NOMO-1 treated with dmso at 0.1 percent for 144 hours (cell line): ENCODE data around the gene SPTBN2.
A peak's percentile ranks its signal among the peaks of the same experiment; 100 is the strongest.

Experiments used
- DNase-seq: peaks from one replicate; lab custom pipeline; 2025; ENCODE audit not compliant: unreplicated experiment; lab: John Stamatoyannopoulos, UW

Gene SPTBN2

DNA sequence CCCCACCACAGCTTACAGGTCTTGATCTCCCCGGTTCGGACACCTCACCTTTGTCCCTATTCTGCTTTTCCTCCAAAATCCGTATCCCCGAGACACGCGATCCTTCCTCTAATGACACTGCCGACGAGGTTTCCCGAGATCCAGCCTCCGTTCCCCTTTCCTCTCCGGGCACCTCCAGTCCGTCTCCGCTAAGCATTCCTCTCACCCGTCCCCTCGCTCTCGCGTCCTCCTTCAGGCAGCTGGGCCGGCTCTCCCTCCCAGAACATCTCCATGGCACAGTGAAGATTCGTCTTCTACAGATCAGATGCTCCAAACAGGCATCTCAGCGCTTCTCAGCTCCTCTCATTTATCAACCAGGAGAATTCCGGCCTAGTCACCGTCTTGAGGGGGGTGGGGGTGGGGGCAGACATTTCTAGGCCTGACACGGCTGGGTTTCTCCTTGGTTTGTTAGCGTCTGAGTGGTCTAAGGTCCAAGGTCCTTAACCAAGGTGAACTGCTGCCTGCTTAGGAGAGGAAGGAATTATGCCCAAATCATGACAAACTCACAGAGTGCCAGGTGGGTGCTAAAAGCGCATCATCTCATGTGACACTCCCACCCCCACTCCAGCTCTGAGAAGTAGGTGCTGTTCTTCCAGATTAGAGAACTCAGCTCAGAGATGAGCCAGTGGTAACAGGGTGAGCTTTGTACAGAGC is at the start of gene SPTBN2:
Gene SPTBN2 (minus strand): TSS at position 524 of the 693 bp plus-strand sequence. CDS start 7,976 bp downstream, outside the sequence.
- DNase-seq, result no peak

DNA sequence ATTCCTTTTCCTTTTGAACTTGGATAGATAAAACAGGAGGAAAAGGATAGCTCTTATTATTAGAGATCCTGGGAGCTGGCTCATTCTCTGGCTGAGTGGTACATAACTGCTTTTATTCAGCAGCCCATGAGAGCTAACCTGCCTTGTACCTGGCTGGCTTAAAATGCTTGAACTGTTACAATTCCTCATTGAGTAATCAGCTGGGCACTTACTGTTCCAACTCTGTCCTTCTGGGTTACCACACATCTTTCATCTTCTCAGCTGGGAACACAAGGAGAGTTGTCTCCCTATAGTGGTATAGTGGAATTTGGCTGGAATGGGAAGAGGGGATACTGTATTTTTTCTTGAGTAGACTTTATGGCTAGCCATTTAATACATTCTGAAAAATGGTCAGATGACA is 39.8 kb upstream of the SPTBN2 start:
- DNase-seq, result no peak

DNA sequence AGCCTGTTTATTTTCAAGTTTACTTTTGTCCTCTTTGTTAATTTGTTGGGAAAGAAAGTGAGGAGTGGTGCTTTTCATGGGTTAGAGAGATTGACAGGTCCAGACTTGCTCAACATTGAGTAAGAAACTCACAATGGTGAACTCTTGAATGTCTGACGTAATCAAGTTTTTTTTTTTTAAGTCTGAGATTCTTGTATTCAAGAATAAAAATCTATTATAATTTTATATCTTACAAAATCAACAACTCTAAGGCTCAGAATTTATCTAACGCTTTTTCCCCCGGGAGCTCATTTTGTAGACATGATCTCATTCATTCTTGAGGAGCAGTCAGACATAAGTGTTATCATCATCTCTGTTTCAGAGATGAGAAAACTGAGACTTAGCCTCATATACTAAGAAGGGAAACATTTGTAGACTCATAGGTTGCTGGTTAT is 39.1 kb upstream of the SPTBN2 start:
- DNase-seq, result no peak

DNA sequence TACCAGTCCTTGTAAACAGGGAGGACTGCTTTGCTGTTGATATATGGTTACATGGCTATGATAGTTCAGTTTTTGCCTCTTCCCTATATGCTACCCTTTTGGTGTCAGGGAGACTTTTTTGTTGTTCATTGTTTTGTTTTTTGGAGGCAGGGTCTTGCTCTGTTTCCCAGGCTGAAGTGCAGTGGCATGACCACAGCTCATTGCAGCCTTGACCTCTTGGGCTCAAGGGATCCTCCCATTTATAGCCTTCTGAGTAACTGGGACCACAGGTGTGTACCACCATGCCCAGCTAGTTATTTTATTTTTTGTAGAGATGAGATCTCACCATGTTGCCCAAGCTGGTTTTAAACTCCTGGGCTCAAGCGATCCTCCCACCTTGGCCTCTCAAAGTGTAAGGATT is 38.6 kb upstream of the SPTBN2 start:
- DNase-seq, result no peak

DNA sequence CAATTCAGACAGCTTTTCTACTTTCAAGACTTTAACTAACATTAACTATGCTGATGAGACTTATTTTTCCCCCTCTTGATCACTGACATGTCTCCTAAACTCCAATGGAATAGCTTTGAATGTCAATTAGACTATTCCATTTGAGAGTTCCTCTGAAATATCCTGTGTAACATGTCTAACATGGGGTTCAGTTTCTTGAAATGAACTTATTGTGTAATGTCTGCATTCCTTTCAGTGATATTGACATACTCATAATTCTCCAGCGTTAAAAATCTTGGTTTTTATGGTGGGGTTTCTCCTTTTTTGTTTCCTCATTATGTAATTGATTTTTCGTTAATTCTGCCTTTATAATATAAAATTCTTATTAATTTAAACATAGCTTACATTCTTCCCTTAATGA is 37.7 kb upstream of the SPTBN2 start:
- no peak for DNase-seq

DNA sequence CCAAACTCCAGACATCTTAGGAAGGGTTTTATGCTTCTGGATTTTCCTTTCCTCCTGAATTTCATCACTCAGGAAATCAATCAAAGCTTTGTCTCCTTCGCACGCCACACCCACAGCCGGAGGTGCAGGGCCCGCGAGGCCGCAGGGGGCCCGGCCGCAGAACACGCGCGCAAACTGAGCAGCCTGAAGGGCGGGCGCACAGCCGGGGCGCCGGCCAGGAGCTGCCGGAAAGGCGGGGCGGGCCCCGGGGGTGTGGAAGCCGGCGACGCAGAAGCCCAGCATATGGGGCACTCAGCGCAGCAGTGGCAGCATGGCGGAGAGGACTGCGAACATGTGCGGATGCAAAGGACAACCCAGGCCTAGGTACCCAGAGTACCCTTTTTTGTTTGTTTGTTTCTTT is 33.1 kb upstream of the SPTBN2 start:
- DNase-seq, result no peak

DNA sequence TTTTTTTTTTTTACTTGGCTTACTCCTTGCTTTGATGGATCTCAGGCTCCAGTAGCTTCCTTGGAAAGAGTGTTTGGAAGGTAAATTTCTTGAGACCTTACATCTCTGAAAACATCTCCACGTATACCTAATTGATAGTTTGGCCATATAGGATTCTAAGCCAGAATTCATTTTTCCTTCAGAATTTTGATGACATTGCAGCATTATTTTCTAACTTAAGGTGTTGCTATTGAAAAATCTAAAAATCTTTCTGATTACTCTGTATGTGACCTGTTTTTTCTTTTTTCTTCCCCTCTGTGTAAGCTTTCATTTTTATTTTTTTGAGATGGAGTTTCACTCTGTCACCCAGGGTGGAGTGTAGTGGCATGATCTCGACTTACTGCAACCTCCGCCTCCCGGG is 23.1 kb upstream of the SPTBN2 start:
- DNase-seq, result no peak

DNA sequence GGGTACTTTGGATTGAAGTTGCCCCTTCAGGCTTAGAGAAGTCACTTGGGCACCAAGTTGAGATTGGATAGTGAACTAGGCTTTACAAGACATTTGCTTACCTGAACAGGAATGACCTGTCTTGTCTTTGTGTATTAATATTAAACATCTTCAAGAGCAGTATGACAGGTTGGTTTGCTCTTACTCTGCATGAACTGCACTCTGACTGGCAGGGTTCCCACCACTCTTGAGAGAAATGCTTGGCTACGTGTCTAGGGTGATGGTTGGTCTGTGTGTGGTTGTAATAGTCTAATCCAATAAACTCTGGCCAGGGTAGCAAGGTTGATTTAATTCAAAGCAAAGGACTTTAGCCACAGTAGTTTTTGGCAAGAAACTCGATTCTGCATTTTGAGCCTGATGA is 20.1 kb upstream of the SPTBN2 start:
- no peak for DNase-seq

DNA sequence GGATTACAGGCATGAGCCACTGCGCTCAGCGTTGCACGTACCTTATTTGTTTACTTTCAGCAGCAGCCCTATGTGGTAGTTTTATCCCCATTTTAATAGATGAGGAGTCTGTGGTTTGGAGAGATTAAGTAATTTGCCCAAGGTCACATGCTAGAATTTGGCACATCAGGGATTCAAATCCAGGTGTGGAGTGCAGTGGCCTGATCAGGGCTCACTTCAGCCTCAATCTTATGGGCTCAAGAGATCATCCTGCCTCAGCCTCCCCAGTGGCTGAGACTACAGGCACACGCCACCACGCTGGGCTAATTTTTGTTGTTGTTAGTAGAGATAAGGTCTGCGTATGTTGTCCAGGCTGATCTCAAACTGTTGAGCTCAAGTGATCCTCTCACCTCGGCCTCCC is 18.5 kb upstream of the SPTBN2 start:
- DNase-seq, result no peak

DNA sequence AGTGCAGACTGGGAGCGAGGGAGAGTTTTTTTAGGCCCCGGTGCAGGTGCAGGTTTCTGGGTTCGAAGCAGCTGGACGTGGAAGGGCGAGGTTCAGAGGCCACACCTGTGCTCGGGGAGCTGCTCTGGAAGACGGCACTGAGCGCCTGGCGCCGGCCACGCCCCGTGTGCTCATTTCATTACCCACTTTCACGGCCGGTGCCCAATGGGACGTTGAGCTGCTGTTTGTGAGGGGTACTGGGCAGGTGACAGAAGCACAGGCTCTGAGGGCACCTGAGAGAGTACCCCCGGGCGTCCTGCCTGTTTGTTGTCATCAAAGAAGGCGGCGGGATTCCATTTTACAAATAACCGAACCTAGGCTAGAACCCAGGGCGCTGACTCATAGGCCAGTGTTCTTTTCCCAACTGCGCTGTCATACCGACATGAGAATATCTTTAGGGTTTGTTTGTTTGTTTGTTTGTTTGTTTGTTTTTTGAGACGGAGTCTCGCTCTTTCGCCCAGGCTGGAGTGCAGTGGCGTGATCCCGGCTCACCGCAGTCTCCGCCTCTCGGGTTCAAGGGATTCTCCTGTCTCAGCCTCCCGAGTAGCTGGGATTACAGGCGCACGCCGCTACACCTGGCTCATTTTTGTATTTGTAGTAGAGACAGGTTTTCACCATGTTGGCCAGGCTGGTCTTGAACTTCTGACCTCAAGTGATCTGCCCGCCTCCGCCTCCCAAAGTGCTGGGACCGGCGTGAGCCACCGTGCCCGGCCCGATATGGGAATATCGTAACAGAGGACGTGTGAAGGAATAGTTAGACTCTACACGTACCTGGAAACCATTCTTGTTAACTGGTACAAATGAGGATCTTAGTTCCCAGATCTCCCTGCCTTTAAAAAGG is 16.6 kb upstream of the SPTBN2 start:
- no peak for DNase-seq

DNA sequence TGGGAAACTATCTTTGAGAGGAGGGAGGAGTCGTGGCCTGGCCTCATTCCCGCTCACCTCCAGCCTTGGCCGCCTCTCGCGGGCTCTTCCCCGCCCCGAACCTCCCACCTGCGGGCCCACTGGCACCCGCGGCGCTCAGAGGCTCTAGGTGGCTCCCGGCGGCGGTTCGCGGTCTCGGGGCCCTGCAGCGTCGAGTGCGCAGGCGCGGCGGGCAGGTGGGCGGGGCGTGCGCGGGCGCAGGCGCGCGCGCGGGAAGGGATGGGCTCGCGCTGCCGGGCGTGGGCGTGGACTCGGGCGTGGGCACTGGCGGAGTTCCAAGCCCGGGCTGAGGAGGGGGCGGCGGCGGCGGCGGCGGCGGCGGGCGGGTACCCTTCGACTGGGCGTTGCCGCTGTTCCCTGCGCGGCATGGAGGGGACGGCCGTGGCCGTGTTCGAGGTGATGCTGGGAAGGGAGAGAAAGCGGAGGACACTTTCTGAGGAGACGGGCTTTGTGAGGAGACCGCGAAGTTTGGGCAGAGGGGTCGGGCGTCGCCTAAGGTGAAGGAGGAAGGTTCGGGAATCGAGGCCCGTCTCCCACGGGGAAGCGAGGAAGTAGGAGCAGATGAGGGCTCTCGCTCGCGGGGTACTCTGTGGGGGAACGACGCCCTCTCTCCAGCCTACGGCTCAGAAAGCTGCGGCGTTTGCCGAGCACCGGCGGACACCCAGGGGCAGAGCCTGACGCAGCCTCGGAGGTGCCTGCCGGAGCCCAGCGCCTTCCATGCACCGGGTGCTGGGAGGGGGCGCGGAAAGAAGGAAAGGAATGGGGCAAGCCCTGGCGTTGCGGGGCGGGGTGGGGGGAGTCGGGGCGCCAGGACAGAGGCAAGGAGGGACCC is 15.7 kb upstream of the SPTBN2 start:
- DNase-seq, result peak; percentile 65

DNA sequence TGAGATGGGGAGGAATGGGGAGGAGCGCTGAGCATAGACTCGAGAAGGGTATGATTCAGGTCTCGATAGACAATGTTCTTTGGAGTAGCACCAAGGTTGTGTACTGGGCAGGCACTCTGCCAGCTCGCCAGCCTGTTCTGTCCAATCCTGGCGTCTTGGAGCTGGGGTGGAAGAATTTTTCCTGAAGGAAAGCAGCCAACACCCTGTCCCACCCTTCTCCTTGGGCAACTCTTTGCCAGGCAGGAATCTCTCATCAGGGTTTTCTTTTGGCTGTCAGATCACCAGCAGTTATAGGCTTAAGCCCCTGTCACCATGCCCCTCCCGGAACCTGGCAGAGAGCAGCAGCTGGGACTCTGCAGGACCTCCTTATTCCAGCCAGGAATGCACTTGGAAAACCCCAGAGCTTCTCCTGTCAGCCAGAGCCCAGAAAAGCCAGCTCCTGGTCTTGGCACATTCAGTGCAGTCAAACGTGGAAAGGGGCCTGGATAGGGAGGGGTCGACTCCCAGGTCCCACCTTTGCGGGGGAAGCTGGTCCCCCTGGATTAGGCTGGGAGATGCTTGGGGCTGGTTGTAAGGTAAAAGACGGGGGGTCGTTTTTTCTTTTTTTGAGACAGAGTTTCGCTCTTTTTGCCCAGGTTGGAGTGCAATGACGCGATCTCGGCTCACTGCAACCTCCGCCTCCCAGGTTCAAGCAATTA is 14.4 kb upstream of the SPTBN2 start:
- no peak for DNase-seq

DNA sequence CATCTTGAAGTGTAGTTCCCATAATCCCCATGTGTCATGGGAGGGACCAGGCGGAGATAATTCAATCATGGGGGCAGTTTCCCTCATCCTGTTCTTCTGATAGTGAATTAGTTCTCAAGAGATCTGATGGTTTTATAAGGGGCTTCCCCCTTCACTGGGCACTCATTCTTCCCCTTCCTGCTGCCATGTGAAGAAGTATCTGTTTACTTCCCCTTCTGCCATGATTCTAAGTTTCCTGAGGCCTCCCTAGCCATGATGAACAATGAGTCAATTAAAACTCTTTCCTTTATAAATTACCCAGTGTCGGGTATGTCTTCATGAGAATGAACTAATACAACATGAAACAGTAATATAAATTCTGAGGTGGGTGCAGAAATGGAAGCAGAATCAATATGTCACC is 12.1 kb upstream of the SPTBN2 start:
- DNase-seq, result no peak

DNA sequence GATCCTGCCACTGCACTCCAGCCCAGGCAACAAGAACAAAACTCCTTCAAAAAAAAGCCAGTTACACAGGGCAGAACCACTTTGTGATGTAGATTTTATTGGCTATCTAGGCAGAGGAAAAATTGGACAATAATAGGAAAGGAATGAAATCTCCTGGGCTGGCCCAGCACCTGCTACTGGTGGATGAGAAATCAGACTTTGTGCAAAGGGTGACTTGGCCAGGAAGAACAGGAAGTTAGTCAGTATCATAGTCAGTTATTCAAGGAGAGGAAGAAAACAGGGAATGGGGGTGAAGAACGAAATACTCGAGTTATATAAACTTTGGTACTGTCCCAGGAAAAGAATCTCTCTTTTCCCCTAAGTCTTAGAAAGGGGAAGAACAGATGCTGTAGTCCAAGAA is 11.0 kb upstream of the SPTBN2 start:
- no peak for DNase-seq

DNA sequence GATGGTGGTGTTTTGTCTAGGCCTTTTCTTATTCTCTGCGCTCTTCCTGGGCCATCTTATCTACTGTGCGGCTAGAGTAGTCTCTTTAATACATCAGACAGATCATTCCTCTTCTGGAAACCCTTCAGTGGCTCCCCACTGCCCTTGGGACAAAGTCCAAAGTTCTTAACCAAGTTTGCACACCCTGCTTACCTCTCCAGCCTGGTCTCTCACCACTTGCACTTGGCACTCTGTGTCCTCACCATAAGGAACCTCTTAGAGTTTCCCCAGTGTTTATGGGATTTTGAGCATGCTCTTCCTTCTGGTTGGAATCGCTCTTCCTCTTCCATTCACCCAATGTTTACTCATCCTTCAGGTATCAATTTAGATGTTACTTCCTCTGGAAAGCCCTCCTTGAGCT is 5.2 kb upstream of the SPTBN2 start:
- no peak for DNase-seq

DNA sequence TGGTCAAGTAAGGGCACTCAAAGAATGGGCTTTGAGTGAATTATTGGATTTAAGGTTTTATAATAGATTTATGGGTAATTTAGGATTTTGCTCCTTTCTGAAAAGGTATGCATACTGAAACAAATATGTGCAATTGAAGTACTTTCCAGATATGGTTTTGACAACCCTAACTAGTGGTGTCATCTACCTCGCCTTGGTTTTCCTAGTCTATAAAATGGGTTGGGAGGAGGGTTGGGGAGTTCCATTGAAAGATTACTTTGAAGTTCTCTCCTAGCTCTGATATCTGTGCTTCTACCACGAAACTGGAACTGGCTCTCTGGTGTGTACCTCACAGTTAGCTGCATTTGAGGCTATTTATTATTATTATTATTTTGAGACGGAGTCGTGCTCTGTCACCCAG is 431 bp upstream of the SPTBN2 start:
- DNase-seq, result no peak

DNA sequence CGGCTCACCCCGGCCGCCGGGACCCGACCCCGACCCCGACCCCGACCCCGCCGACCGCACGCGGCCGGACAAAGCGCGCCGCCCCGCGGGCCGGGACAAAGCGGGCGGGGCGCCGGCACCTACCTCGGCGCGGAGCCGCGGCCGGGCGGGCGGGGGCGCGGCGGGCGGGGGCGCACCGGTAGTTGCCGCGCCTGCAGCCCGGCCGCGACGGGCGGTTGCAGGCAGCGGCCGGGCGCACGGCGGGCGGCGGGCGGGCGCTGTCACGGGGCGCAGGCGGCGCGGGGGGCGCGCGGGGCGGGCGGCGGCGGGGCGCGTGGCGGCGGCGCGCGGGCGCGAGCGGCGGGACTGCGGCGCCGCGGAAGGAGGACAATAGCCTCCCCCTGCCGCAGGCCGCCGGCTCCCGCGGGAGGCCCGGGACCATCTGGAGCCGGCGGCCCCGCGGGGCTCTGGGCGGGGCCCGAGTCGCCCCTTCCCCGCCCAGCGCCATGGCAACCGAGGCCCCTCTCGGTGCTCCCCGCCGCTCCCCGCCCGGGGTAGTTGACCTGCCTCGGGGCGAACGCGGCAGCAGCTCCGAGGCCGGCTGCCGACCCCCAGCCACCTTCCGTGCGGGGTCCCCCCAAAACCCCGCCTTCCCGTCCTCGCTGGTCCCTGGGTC is 851 bp downstream of the SPTBN2 start:
- no peak for DNase-seq

DNA sequence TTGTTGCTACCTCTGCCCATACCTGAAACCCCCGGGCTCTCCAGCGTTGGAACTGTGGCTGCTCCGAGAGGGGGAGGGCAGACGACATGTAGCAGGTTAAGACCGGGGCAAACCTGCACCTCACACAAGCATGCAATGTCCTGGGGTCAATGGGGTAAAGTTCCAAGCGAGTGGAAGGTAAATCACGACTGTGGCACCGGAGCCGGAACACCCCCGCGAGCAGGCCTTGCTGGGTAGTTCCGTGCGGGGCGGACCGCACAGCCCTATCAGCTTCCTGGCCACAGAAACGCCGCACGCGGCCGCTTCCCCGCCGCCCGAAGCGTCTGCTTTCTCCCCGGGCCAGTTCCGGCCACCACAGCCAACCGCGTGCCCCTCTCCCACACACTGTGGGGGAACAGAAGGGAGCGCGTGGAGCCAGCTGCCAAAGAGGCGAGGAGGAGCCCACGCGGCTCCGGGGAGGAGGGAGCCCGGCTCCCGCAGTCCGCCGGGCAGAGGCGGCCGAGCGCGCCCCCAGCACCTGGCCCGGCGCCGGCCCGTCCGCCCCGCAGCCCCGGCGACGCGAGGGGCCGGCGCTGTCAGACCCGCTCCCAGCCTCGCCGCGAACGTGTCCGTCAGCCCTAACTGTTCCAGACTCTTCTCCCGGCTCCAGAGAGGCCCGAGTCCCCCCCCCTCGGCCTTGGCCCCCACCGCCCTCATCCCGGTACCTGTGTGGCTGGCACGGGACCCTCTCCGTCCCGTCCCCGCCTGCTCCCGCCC is 1.6 kb downstream of the SPTBN2 start:
- DNase-seq, result no peak

DNA sequence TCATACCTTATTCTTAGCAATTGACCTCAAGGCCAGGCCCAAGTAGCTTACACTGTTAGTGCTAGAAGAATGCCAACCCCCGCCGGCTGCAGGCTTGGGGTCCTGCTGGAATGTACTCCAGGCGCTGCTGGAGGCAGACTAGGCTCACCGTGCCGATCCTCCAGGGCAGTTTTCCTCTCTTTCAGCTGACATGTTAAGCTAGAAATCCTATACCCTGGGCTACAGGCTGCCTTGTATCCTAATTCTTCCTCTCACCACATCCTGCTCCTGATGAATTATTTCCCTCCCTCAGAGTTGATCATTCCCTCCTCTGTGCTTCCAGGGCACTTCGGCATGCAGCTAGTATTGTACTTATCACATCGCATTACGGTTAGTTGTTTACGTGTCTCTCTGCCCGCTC is 3.4 kb downstream of the SPTBN2 start:
- DNase-seq, result no peak

DNA sequence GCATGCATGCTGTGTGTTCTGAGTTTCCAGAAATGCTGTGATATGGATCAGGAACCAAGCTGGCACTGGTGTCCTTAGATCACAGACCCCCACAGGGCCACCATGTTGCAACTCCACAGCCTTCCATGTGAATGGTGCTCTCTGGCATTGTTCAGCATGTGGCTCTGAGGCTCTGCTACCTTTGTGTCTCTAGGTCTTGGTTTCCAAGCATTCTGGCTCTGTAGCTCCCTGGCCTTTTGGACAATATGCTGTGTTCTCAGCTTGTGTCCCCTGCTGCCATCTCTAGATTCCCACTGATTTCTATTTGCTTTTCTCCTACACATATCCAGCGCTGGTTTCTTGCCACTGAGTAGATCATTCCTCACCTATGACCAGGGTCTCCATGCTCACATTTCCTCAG is 3.9 kb downstream of the SPTBN2 start:
- no peak for DNase-seq
